ENCODE results near the gene RSPH1. TPM values are rescaled to one million over a fixed set of nuclear protein-coding genes. Genes with fewer than 3 reads are reported as not detected.

Gene RSPH1
- total RNA-seq, 1 donor from 2014 or later, result 0.33 TPM

- ATAC-seq (no peak), DNase-seq (ENCODE audit: low spot score) (no peak)
Observed at GRCh38 chr21:42433946-42434551, 62.0 kb downstream of the RSPH1 start.

GRCh38 chr21:42432695-42433094 is 63.3 kb downstream of the RSPH1 start:
- no peak for DNase-seq (ENCODE audit: low spot score)
- no peak for ATAC-seq

- ATAC-seq, result no peak
- no peak for DNase-seq (ENCODE audit: low spot score)
Observed at GRCh38 chr21:42431196-42431595, 64.8 kb downstream of the RSPH1 start.

GRCh38 chr21:42430521-42430920 is 65.5 kb downstream of the RSPH1 start:
- no peak for DNase-seq (ENCODE audit: low spot score)
- ATAC-seq, result no peak

GRCh38 chr21:42429856-42430255 is 66.2 kb downstream of the RSPH1 start:
- ATAC-seq (no peak), DNase-seq (ENCODE audit: low spot score) (no peak)

DNA sequence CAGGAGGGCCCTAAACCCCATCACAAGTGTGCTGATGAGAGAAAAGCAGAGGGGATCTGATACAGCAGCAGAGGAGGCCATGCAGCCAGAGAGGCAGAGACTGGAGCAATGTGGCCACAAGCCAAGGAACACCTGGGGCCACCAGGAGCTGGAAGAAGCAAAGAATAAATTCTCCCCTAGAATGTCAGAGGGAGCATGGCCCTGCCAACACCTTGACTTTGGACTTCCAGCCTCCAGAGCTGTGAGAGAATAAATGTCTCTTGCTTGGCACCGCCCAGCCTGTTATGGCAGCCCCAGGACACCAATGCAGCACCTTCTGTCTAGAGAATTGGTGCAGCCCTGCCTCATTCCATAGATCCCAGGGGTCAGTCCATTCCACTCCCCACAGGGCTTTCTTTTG is 67.0 kb downstream of the RSPH1 start:
- ATAC-seq (no peak), DNase-seq (ENCODE audit: low spot score) (no peak)

- no peak for DNase-seq (ENCODE audit: low spot score)
- no peak for ATAC-seq
Observed at GRCh38 chr21:42427809-42428419, 68.1 kb downstream of the RSPH1 start.

GRCh38 chr21:42426876-42427480 is 69.0 kb downstream of the RSPH1 start:
- no peak for DNase-seq (ENCODE audit: low spot score)
- ATAC-seq, result no peak

- no peak for ATAC-seq
- DNase-seq (ENCODE audit: low spot score), result no peak
Observed at GRCh38 chr21:42426424-42426823, 69.6 kb downstream of the RSPH1 start.

- ATAC-seq (no peak), DNase-seq (ENCODE audit: low spot score) (no peak)
Observed at GRCh38 chr21:42425591-42425990, 70.4 kb downstream of the RSPH1 start.

GRCh38 chr21:42424914-42425541 is 71.0 kb downstream of the RSPH1 start:
- ATAC-seq, result no peak
- no peak for DNase-seq (ENCODE audit: low spot score)

- DNase-seq (ENCODE audit: low spot score), result no peak
- no peak for ATAC-seq
Observed at GRCh38 chr21:42423685-42424084, 72.3 kb downstream of the RSPH1 start.

DNA sequence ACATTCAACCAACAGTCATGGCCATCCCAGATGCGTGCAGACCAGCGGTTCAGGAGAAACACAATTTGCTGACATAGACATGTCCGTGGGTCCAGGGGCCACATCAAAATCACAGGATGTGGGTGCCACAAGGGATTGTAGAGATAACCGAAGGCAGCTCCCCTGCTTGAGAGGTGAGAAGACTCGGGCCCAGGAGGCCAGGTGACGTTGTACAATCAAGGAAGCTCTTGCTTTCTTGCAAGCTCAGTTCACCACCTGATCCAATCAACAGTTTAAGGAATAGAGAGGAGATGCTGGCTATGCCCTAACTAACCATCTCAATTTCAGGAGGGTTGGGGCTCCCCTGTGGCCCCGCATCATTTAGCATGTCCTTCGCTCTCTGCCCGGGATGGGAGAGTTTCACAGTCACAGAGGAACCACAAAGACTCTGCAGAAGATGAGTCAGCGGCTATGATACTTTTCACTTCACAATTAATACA is 72.8 kb downstream of the RSPH1 start:
- ATAC-seq (no peak), DNase-seq (ENCODE audit: low spot score) (no peak)

Other genes starting within 250 kb of the RSPH1 start
- 4.1 TPM for gene TFF3, start 180.8 kb downstream of the RSPH1 start, total RNA-seq
- gene TFF2, start 145.2 kb downstream of the RSPH1 start, total RNA-seq, result 0.25 TPM
- gene TFF1, start 129.7 kb downstream of the RSPH1 start, total RNA-seq, result 0.83 TPM
- gene TMPRSS3, start 100.2 kb downstream of the RSPH1 start, total RNA-seq, result 1.0 TPM
- gene UBASH3A, start 92.3 kb downstream of the RSPH1 start, total RNA-seq, result 0.20 TPM
- 5.0 TPM for gene SLC37A1, start 17.6 kb upstream of the RSPH1 start, total RNA-seq
- gene PDE9A, start 157.4 kb upstream of the RSPH1 start, total RNA-seq, result 3.9 TPM

Data from left lobe of liver (tissue), 2 donors.